H9 (cell line): Measurements from ENCODE around the gene ABCC2. TPM values are rescaled to one million over a fixed set of nuclear protein-coding genes. Genes with fewer than 3 reads are reported as not detected.

Experiments
- DNase-seq: peaks from one replicate; pipeline ENCODE4 v3.0.0-alpha.2; 2017
- H2AFZ ChIP-seq: one replicate; pipeline ENCODE4 v1.6.1; 2013; ENCODE audit warnings: mild to moderate bottlenecking, low read length, control low read depth, moderate library complexity
- H2AK5ac ChIP-seq: 2 replicates; pipeline ENCODE4 v1.6.1; 2013; ENCODE audit warnings: low read length, control low read depth, mixed read lengths; ENCODE audit not compliant: insufficient read length
- H2BK120ac ChIP-seq: one replicate; pipeline ENCODE4 v1.6.1; 2013; ENCODE audit warnings: low read depth, mild to moderate bottlenecking, low read length, control low read depth, inconsistent platforms; ENCODE audit not compliant: poor library complexity, severe bottlenecking
- H2BK12ac ChIP-seq: 2 replicates; pipeline ENCODE4 v1.6.1; 2013; ENCODE audit warnings: low read length, control low read depth, mixed read lengths, low read depth; ENCODE audit not compliant: insufficient read length
- H2BK15ac ChIP-seq: 2 replicates; pipeline ENCODE4 v1.6.1; 2013; ENCODE audit warnings: low read depth, low read length, control low read depth
- H2BK20ac ChIP-seq: one replicate; pipeline ENCODE4 v1.6.1; 2013; ENCODE audit warnings: low read depth, mild to moderate bottlenecking, low read length, control low read depth, inconsistent platforms; ENCODE audit not compliant: poor library complexity, severe bottlenecking
- H2BK5ac ChIP-seq: 2 replicates; pipeline ENCODE4 v1.6.1; 2013; ENCODE audit warnings: low read length, control low read depth, mixed read lengths; ENCODE audit not compliant: insufficient read length
- H3K14ac ChIP-seq: 2 replicates; pipeline ENCODE4 v1.6.1; 2013; ENCODE audit warnings: low read length, control low read depth; ENCODE audit not compliant: insufficient read depth
- H3K18ac ChIP-seq: 2 replicates; pipeline ENCODE4 v1.6.1; 2013; ENCODE audit warnings: low read depth, mild to moderate bottlenecking, mixed read lengths, low read length, control low read depth; ENCODE audit not compliant: insufficient read length
- H3K23ac ChIP-seq: 2 replicates; pipeline ENCODE4 v1.6.1; 2013; ENCODE audit warnings: low read length, control low read depth, mixed read lengths, low read depth; ENCODE audit not compliant: insufficient read length
- H3K23me2 ChIP-seq: 2 replicates; pipeline ENCODE4 v1.6.1; 2013; ENCODE audit warnings: low read depth, mild to moderate bottlenecking, mixed read lengths, low read length, control low read depth; ENCODE audit not compliant: insufficient read length, poor library complexity, severe bottlenecking
- H3K27ac ChIP-seq: 2 replicates; pipeline ENCODE4 v1.5.1; 2013; ENCODE audit warnings: low read length, control low read depth, mixed read lengths, low read depth; ENCODE audit not compliant: insufficient read length
- H3K27me3 ChIP-seq: 2 replicates; pipeline ENCODE4 v1.6.1; 2013; ENCODE audit warnings: low read length, control low read depth, inconsistent platforms; ENCODE audit not compliant: insufficient read depth
- H3K4ac ChIP-seq: 2 replicates; pipeline ENCODE4 v1.6.1; 2013; ENCODE audit warnings: low read depth, mild to moderate bottlenecking, control low read depth, inconsistent platforms, low read length, moderate library complexity
- H3K4me1 ChIP-seq: 2 replicates; pipeline ENCODE4 v1.6.1; 2013; ENCODE audit warnings: low read length, control low read depth, inconsistent platforms; ENCODE audit not compliant: insufficient read depth
- H3K4me2 ChIP-seq: 2 replicates; pipeline ENCODE4 v1.6.1; 2013; ENCODE audit warnings: low read length, control low read depth, mixed read lengths; ENCODE audit not compliant: insufficient read length, insufficient read depth
- H3K56ac ChIP-seq: 2 replicates; pipeline ENCODE4 v1.6.1; 2013; ENCODE audit warnings: low read depth, mild to moderate bottlenecking, mixed read lengths, low read length, control low read depth; ENCODE audit not compliant: insufficient read length
- H3K79me1 ChIP-seq: 2 replicates; pipeline ENCODE4 v1.6.1; 2013; ENCODE audit warnings: low read depth, mild to moderate bottlenecking, moderate library complexity, low read length, control low read depth, inconsistent platforms; ENCODE audit not compliant: insufficient read depth, poor library complexity, severe bottlenecking
- H3K79me2 ChIP-seq: 2 replicates; pipeline ENCODE4 v1.6.1; 2013; ENCODE audit warnings: low read length, control low read depth, inconsistent platforms; ENCODE audit not compliant: insufficient read depth
- H3K9ac ChIP-seq: 2 replicates; pipeline ENCODE4 v1.6.1; 2013; ENCODE audit warnings: low read length, control low read depth, mixed read lengths; ENCODE audit not compliant: insufficient read length; ENCODE audit errors: extremely low read depth
- H3K9me3 ChIP-seq: one replicate; pipeline ENCODE4 v1.6.1; 2013; ENCODE audit warnings: low read depth, low read length, inconsistent platforms; ENCODE audit not compliant: control insufficient read depth
- H3T11ph ChIP-seq: one replicate; pipeline ENCODE4 v1.6.1; 2013; ENCODE audit warnings: mild to moderate bottlenecking, low read length, control low read depth, inconsistent platforms
- H4K20me1 ChIP-seq: one replicate; pipeline ENCODE4 v1.6.1; 2013; ENCODE audit not compliant: control insufficient read depth, insufficient read length, insufficient read depth
- H4K5ac ChIP-seq: 2 replicates; pipeline ENCODE4 v1.6.1; 2013; ENCODE audit warnings: low read depth, mild to moderate bottlenecking, mixed read lengths, low read length, control low read depth; ENCODE audit not compliant: insufficient read length
- H4K8ac ChIP-seq: replicated peaks from 2 replicates; pipeline ENCODE4 v1.6.1; 2013; ENCODE audit warnings: low read length, control low read depth, mixed read lengths, low read depth; ENCODE audit not compliant: insufficient read length
- H4K91ac ChIP-seq: 2 replicates; pipeline ENCODE4 v1.6.1; 2013; ENCODE audit warnings: low read depth, mild to moderate bottlenecking, moderate library complexity, mixed read lengths, low read length, control low read depth; ENCODE audit not compliant: insufficient read length
- H3K27ac Mint-ChIP-seq, 3 experiments: 2 replicates in 2 of 3; 3 replicates in 1 of 3; pipeline ENCODE4 v1.8.0; 2020 to 2021; ENCODE audit warnings: mixed read lengths in 3 of 3, mild to moderate bottlenecking in 1 of 3, moderate library complexity in 1 of 3
- H3K27me3 Mint-ChIP-seq: 2 replicates; pipeline ENCODE4 v1.8.0; 2021; ENCODE audit warnings: low read depth, mild to moderate bottlenecking, moderate library complexity, mixed read lengths
- H3K36me3 Mint-ChIP-seq, 3 experiments: 2 replicates in 2 of 3; 3 replicates in 1 of 3; pipeline ENCODE4 v1.8.0; 2020 to 2021; ENCODE audit warnings: low read depth in 3 of 3, mixed read lengths in 3 of 3; ENCODE audit not compliant: insufficient read depth in 1 of 3
- H3K4me1 Mint-ChIP-seq, 2 experiments: 2 replicates each; pipeline ENCODE4 v1.8.0; 2020; ENCODE audit warnings: mixed read lengths in 2 of 2
- H3K4me3 Mint-ChIP-seq, 2 experiments: 2 replicates in 1 of 2; 3 replicates in 1 of 2; pipeline ENCODE4 v1.8.0; 2020 to 2021; ENCODE audit warnings: mild to moderate bottlenecking in 2 of 2, mixed read lengths in 2 of 2, moderate library complexity in 1 of 2
- H3K9me3 Mint-ChIP-seq, 2 experiments: 2 replicates in 1 of 2; 3 replicates in 1 of 2; pipeline ENCODE4 v1.8.0; 2020; ENCODE audit warnings: mild to moderate bottlenecking in 2 of 2, mixed read lengths in 2 of 2, moderate library complexity in 1 of 2
- WGBS: extraction: QIAGEN DNeasy Blood & Tissue Kit; methylation state at CpG from one replicate; pipeline ENCODE4 v1.1.7; 2013; ENCODE audit warnings: missing lambda C conversion rate, low lambda C conversion rate, mixed read lengths; ENCODE audit not compliant: insufficient read length; ENCODE audit errors: extremely low coverage; 5-methylcytosine and 5-hydroxymethylcytosine counted together
- total RNA-seq: library from RNA; stranded (reverse); gene quantifications from 2 replicates; pipeline ENCODE4 v1.2.1, GENCODE V29; 2021
- TF ChIP-seq, protein P1 (sequence below): fragments of 200-600 bp; sonication (generic); conservative IDR thresholded peaks from 3 replicates; pipeline ENCODE4 v1.8.0; 2021; ENCODE audit warnings: antibody characterized with exemption, mild to moderate bottlenecking

The ABCC2 gene
- total RNA-seq, 1 experiment from 2014 or later = 0.68 TPM

DNA sequence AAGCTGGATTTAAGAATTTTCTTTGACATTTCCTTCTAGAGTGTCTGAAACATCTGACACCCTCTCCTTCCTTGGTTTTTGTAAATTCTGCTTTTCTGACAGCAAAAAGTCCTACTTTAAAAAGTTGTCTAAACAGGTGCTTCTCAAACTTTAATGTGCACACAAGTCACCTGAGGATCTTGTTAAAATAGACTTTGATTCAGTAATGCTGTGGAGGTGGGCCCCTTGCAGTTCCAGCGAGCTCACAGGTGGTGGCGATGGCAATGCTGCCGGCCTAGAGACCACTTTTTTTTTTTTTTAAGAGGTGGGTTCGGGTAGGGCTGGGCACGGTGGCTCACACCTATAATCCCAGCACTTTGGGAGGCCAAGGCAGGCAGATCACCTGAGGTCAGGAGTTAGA is 77.1 kb downstream of the ABCC2 start:
- Histone ChIP-seq H3K18ac (no peak overlapping the region), H4K8ac (no peak overlapping the region), H4K91ac (no peak overlapping the region), H2BK5ac (no peak overlapping the region), H3K79me2 (no peaks in the 10 kb centered on the region), H3K4me2 (no peak overlapping the region), H2BK15ac (no peak overlapping the region), H3K27me3 (no peaks in the 10 kb centered on the region), H3K9me3 (no peaks in the 10 kb centered on the region), H2BK120ac (no peak overlapping the region), H3K56ac (no peak overlapping the region), H2AK5ac (no peak overlapping the region), H3K14ac (no peak overlapping the region), H2AFZ (no peak overlapping the region), H3K9ac (no peak overlapping the region), H3K23me2 (no peaks in the 10 kb centered on the region), H4K20me1 (no peaks in the 10 kb centered on the region), H3K23ac (no peak overlapping the region), H3T11ph (no peak overlapping the region), H4K5ac (no peak overlapping the region), H3K4ac (no peak overlapping the region), H2BK12ac (no peak overlapping the region), H3K27ac (no peak overlapping the region), H2BK20ac (no peak overlapping the region), H3K79me1 (no peaks in the 10 kb centered on the region), H3K4me1 (no peaks in the 10 kb centered on the region)
- Mint-ChIP-seq H3K27me3 (peaks cover 1% of the 10 kb centered on the region; the same call in 1 of the 2 replicates), H3K4me3 (no peak overlapping the region), H3K4me1 (peaks cover 7 to 13% of the 10 kb centered on the region in 2 experiments), H3K27ac (no peak overlapping the region), H3K36me3 (no peaks in the 10 kb centered on the region), H3K9me3 (no peaks in the 10 kb centered on the region; a peak in 1 of 5 replicates)
- no CpG with 5 or more reads among the region's 5 CpGs for WGBS
- TF ChIP-seq, protein P1, sequence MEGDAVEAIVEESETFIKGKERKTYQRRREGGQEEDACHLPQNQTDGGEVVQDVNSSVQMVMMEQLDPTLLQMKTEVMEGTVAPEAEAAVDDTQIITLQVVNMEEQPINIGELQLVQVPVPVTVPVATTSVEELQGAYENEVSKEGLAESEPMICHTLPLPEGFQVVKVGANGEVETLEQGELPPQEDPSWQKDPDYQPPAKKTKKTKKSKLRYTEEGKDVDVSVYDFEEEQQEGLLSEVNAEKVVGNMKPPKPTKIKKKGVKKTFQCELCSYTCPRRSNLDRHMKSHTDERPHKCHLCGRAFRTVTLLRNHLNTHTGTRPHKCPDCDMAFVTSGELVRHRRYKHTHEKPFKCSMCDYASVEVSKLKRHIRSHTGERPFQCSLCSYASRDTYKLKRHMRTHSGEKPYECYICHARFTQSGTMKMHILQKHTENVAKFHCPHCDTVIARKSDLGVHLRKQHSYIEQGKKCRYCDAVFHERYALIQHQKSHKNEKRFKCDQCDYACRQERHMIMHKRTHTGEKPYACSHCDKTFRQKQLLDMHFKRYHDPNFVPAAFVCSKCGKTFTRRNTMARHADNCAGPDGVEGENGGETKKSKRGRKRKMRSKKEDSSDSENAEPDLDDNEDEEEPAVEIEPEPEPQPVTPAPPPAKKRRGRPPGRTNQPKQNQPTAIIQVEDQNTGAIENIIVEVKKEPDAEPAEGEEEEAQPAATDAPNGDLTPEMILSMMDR = peak; percentile 65
- DNase-seq = peak; percentile 73
